B cell (primary cell): ENCODE measurements around the gene WDR33. TPM values are rescaled to one million over a fixed set of nuclear protein-coding genes. Genes with fewer than 3 reads are reported as not detected.

Source experiments
- ATAC-seq: fragments of 200-7000 bp; cut with Tn5 transposase; one replicate; pipeline ENCODE4 v1.10.0; 2021; ENCODE audit warnings: low read depth, mild to moderate bottlenecking, moderate number of reproducible peaks, moderate library complexity
- CTCF ChIA-PET: fragments of 350-600 bp; sonication (Branson Sonifier 250); formaldehyde crosslinking; loops from one replicate; lab custom pipeline; 2021; ENCODE audit warnings: antibody characterized with exemption, inconsistent platforms; lab: Charles Lee
- POLR2A ChIA-PET: fragments of 350-600 bp; sonication (Branson Sonifier 250); formaldehyde crosslinking; loops from one replicate; lab custom pipeline; 2021; ENCODE audit warnings: antibody characterized with exemption; lab: Charles Lee
- DNase-seq: peaks from one replicate; pipeline ENCODE4 v3.0.0; 2013
- H2AFZ ChIP-seq: 2 replicates; pipeline ENCODE4 v1.6.1; 2012; ENCODE audit warnings: mild to moderate bottlenecking, low read depth, low read length; ENCODE audit not compliant: insufficient read depth, poor library complexity, severe bottlenecking
- H3K27ac ChIP-seq, 2 donors: 1 replicate in 1 of 2; 2 replicates in 1 of 2; pipeline ENCODE4 v1.5.1; 2012 to 2013; ENCODE audit warnings: low read length in 2 of 2, mild to moderate bottlenecking in 2 of 2, moderate library complexity in 1 of 2
- H3K27me3 ChIP-seq, 4 experiments: fragments of 200-600 bp in 1 of 4; sonication (generic) in 1 of 4; replicated peaks in 1 of 4; 1 replicate in 2 of 4; 2 replicates in 2 of 4; pipeline versions ENCODE4 v1.6.1 to v1.7.0; 2013 to 2016; ENCODE audit warnings: low read length in 3 of 4, mild to moderate bottlenecking in 2 of 4, mixed read lengths in 1 of 4, moderate library complexity in 1 of 4; ENCODE audit not compliant: insufficient read depth in 4 of 4, control insufficient read depth in 3 of 4; ENCODE audit errors: control extremely low read depth in 1 of 4
- H3K36me3 ChIP-seq, 2 experiments: replicated peaks in 1 of 2; 1 replicate in 1 of 2; 2 replicates in 1 of 2; pipeline versions ENCODE4 v1.6.1 to v1.7.1; 2013; ENCODE audit warnings: low read length in 1 of 2; ENCODE audit not compliant: insufficient read depth in 2 of 2, control insufficient read depth in 1 of 2; ENCODE audit errors: control extremely low read depth in 1 of 2, extremely low read depth in 1 of 2
- H3K4me1 ChIP-seq, 2 donors: fragments of 200-600 bp in 1 of 2; sonication (generic) in 1 of 2; 1 replicate in 1 of 2; 2 replicates in 1 of 2; pipeline versions ENCODE4 v1.5.1 to v1.6.1; 2013 to 2017; ENCODE audit warnings: low read length in 2 of 2; ENCODE audit not compliant: control insufficient read depth in 2 of 2, insufficient read depth in 2 of 2
- H3K4me2 ChIP-seq: replicated peaks from 2 replicates; pipeline ENCODE3; 2012; ENCODE audit warnings: mild to moderate bottlenecking, low read depth, low read length; ENCODE audit not compliant: poor library complexity, severe bottlenecking
- H3K4me3 ChIP-seq, 5 experiments: fragments of 200-600 bp in 1 of 5; sonication (generic) in 1 of 5; 1 replicate in 3 of 5; 2 replicates in 2 of 5; pipeline versions ENCODE4 v1.5.1 to v1.7.0; 2011 to 2016; ENCODE audit warnings: low read length in 4 of 5, mild to moderate bottlenecking in 4 of 5, low read depth in 2 of 5, control low read depth in 1 of 5, moderate library complexity in 1 of 5; ENCODE audit not compliant: insufficient read depth in 1 of 5; ENCODE audit errors: control extremely low read depth in 1 of 5, extremely low read depth in 1 of 5
- H3K79me2 ChIP-seq: fragments of 200-600 bp; sonication (generic); one replicate; pipeline ENCODE4 v1.6.0; 2016; ENCODE audit warnings: low read length; ENCODE audit not compliant: control insufficient read depth, insufficient read depth
- H3K9ac ChIP-seq: fragments of 200-600 bp; sonication (generic); 2 replicates; pipeline ENCODE4 v1.6.1; 2017; ENCODE audit warnings: mild to moderate bottlenecking, low read length, moderate library complexity
- H3K9me3 ChIP-seq, 3 donors: one replicate each; pipeline versions ENCODE4 v1.6.1 to v1.7.1; 2013; ENCODE audit warnings: low read length in 2 of 3; ENCODE audit not compliant: control insufficient read depth in 2 of 3, insufficient read depth in 1 of 3; ENCODE audit errors: control extremely low read depth in 1 of 3
- H4K20me1 ChIP-seq: 2 replicates; pipeline ENCODE4 v1.6.0; 2012; ENCODE audit warnings: mild to moderate bottlenecking, low read length; ENCODE audit not compliant: insufficient read depth, control insufficient read depth, poor library complexity, severe bottlenecking
- H3K27ac Mint-ChIP-seq: one replicate; pipeline ENCODE4 v1.8.0; 2021; ENCODE audit warnings: mixed read lengths
- H3K27me3 Mint-ChIP-seq: one replicate; pipeline ENCODE4 v1.8.0; 2021; ENCODE audit warnings: mixed read lengths
- H3K4me1 Mint-ChIP-seq: one replicate; pipeline ENCODE4 v1.8.0; 2021; ENCODE audit warnings: mixed read lengths
- H3K4me3 Mint-ChIP-seq: one replicate; pipeline ENCODE4 v1.8.0; 2021; ENCODE audit warnings: mixed read lengths
- H3K9me3 Mint-ChIP-seq: one replicate; pipeline ENCODE4 v1.8.0; 2022; ENCODE audit warnings: mixed read lengths; ENCODE audit not compliant: insufficient read depth
- CTCF ChIP-seq: fragments of 200-600 bp; IDR thresholded peaks from one replicate; pipeline ENCODE4 v1.8.0; 2022; ENCODE audit warnings: antibody characterized with exemption, mild to moderate bottlenecking
- EZH2 ChIP-seq: IDR thresholded peaks from 2 replicates; pipeline ENCODE4 v1.6.1; 2012; ENCODE audit warnings: borderline replicate concordance, low read depth, mild to moderate bottlenecking, moderate library complexity, low read length; ENCODE audit not compliant: insufficient read depth, poor library complexity, severe bottlenecking
- WGBS: methylation state at CpG from one replicate; pipeline ENCODE4 v1.1.5; 2013; ENCODE audit warnings: missing lambda C conversion rate; ENCODE audit not compliant: insufficient coverage; 5-methylcytosine and 5-hydroxymethylcytosine counted together
- intact Hi-C: fragments of 100-400 bp; cut with micrococcal nuclease; formaldehyde crosslinking; loops from one replicate; pipeline ENCODE4 v1.10.0; 2022
- polyA plus RNA-seq: library from polyadenylated mRNA; depleted of rRNA; stranded (reverse); fragments of >200 nt; gene quantifications from 2 replicates; pipeline ENCODE4 v1.2.3, GENCODE V29; 2012
- total RNA-seq, 2 donors: library from RNA; stranded (reverse); fragments of 120-200 nt in 1 of 2; gene quantifications; 1 replicate in 1 of 2; 2 replicates in 1 of 2; pipeline versions ENCODE4 v1.2.3 to v1.2.4, GENCODE V29; 2013 to 2022

Gene WDR33
- total and polyA plus RNA-seq, 2 donors (not counting 1 experiment from before 2014, with no cell fraction given), result 17.2 to 101 TPM

GRCh38 chr2:127695491-127696472 lies 115.2 kb downstream of the WDR33 start:
- ATAC-seq (peak; percentile 58), DNase-seq (peak; percentile 68)
- H3K36me3 ChIP-seq, result no peaks in the 10 kb centered on the region
- peak overlapping the region in 3 of 5 experiments; percentile 21 to 38 (median 35) for H3K4me3 ChIP-seq
- peaks cover 2% of the 10 kb centered on the region for H3K79me2 ChIP-seq
- no peaks in the 10 kb centered on the region for H3K27me3 ChIP-seq
- H3K9me3 Mint-ChIP-seq, result peaks cover 3% of the 10 kb centered on the region
- H4K20me1 ChIP-seq, result no peaks in the 10 kb centered on the region
- no peak overlapping the region for H3K4me3 Mint-ChIP-seq
- H3K4me1 Mint-ChIP-seq, result peaks cover 8% of the 10 kb centered on the region
- no peak overlapping the region for H3K27ac ChIP-seq
- H3K27ac Mint-ChIP-seq, result no peak overlapping the region
- H3K9ac ChIP-seq, result peak overlapping the region; percentile 50
- H3K4me1 ChIP-seq, result peaks cover 6 to 11% of the 10 kb centered on the region in 2 donors
- peaks cover 0 to 5% (median 5%) of the 10 kb centered on the region in 3 donors for H3K9me3 ChIP-seq
- 57% methylated on average over 51 of the region's 52 CpGs for WGBS
- ChIA-PET POLR2A (no interaction called here), CTCF (interaction anchor here (0.6 to 1.0 kb wide), 4 partner anchors 56 to 359 kb away, joined by 3 to 8 read pairs (median 4); no protein-coding TSS in a partner anchor)
- peak overlapping the region; percentile 77 for H3K4me2 ChIP-seq
- TF ChIP-seq CTCF, result peak; percentile 29
- TF ChIP-seq EZH2, result no peak
- peak overlapping the region; percentile 71 for H2AFZ ChIP-seq
- H3K27me3 Mint-ChIP-seq, result no peaks in the 10 kb centered on the region
- intact Hi-C loops, result loop anchor here (1.0 kb wide), 1 partner anchor 104 kb away; no protein-coding TSS in a partner anchor

GRCh38 chr2:127694986-127695385 lies 116.0 kb downstream of the WDR33 start:
- no peaks in the 10 kb centered on the region for H3K27me3 Mint-ChIP-seq
- intact Hi-C loops, result loop anchor here (1.0 kb wide), 1 partner anchor 104 kb away; no protein-coding TSS in a partner anchor

More at GRCh38 chr2:127694986-127695385, 116.0 kb downstream of the WDR33 start:
- no peak overlapping the region for H3K4me3 Mint-ChIP-seq
- no peaks in the 10 kb centered on the region for H3K4me1 Mint-ChIP-seq
- no peaks in the 10 kb centered on the region for H3K79me2 ChIP-seq
- CTCF ChIA-PET, result interaction anchor here (1.2 kb wide), 1 partner anchor 103 kb away, joined by 6 read pairs; no protein-coding TSS in a partner anchor
- H3K9ac ChIP-seq, result peak overlapping the region; percentile 50
- H4K20me1 ChIP-seq, result no peaks in the 10 kb centered on the region
- peaks cover 0 to 5% of the 10 kb centered on the region in 2 donors for H3K4me1 ChIP-seq
- H3K9me3 Mint-ChIP-seq, result peaks cover 3% of the 10 kb centered on the region
- H2AFZ ChIP-seq, result peak overlapping the region; percentile 71
- TF ChIP-seq CTCF, result no peak
- ATAC-seq, result no peak
- peaks cover 0 to 13% (median 12%) of the 10 kb centered on the region in 3 donors for H3K9me3 ChIP-seq
- peak overlapping the region in 1 of 5 experiments; percentile 38 for H3K4me3 ChIP-seq
- H3K27me3 ChIP-seq, result no peaks in the 10 kb centered on the region
- H3K27ac ChIP-seq, result no peak overlapping the region
- no peak overlapping the region for H3K27ac Mint-ChIP-seq
- 95% methylated on average over 7 of the region's 9 CpGs for WGBS
- H3K36me3 ChIP-seq, result no peaks in the 10 kb centered on the region
- POLR2A ChIA-PET, result no interaction called here
- no peak for DNase-seq
- H3K4me2 ChIP-seq, result peak overlapping the region; percentile 77
